ENCODE results near the gene ATP8B3.

The ATP8B3 gene

GRCh38 chr19:1757468-1758230 lies 54.4 kb downstream of the ATP8B3 start:
- no peaks in the 10 kb centered on the region for H3K36me3 ChIP-seq (replicated peaks)
- in situ Hi-C loops (cut with HindIII; ENCODE audit: low pct_ligation_motif_present, low sequenced_read_pairs): no loop called here
- no peak for DNase-seq
- no peak overlapping the region for H3K4me3 ChIP-seq (ENCODE audit: low read depth, low read length)
- H3K27ac ChIP-seq: no peak overlapping the region
- TF ChIP-seq, protein P1, sequence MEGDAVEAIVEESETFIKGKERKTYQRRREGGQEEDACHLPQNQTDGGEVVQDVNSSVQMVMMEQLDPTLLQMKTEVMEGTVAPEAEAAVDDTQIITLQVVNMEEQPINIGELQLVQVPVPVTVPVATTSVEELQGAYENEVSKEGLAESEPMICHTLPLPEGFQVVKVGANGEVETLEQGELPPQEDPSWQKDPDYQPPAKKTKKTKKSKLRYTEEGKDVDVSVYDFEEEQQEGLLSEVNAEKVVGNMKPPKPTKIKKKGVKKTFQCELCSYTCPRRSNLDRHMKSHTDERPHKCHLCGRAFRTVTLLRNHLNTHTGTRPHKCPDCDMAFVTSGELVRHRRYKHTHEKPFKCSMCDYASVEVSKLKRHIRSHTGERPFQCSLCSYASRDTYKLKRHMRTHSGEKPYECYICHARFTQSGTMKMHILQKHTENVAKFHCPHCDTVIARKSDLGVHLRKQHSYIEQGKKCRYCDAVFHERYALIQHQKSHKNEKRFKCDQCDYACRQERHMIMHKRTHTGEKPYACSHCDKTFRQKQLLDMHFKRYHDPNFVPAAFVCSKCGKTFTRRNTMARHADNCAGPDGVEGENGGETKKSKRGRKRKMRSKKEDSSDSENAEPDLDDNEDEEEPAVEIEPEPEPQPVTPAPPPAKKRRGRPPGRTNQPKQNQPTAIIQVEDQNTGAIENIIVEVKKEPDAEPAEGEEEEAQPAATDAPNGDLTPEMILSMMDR (IDR thresholded peaks at IDR 0.05; ENCODE audit: low read depth, low read length, missing control alignments): no peak
- peaks cover 81% of the 10 kb centered on the region for H3K27me3 ChIP-seq (replicated peaks)

DNA sequence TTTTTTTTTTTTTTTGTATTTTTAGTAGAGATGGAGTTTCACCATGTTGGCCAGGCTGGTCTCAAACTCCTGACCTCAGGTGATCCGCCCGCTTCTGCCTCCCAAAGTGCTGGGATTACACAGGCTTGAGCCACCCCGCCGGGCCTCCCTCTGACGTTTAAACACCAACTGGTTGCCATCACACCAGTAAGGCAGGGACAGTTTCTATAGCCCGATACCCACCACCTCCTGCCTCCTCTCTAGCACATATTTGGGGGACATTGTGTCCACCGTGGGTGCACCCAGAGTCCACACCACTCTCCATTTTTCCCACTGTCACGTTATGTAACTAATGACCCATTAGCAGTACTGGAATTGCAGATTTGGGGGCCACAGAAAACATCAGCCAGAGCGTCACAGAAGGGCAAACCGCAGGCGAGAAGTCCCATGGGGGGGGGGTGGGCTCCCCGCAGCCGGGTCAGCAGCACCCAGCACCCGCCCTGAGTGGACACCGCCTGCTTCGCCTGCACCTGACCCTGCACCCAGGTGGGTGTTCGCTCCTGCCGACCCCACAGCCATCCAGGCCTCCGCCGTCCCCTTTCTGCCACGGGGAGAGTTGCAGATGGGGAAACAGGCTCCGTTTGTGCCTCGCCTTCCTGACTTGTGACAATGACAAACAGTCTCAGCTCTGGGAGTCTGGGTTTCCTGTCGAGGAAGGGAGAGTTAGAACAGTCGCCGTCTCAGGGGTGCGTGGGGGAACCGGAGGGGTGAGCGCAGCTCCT lies 55.2 kb downstream of the ATP8B3 start:
- Histone ChIP-seq H3K27me3 (replicated peaks) (peaks cover 81% of the 10 kb centered on the region), H3K36me3 (replicated peaks) (no peaks in the 10 kb centered on the region), H3K4me3 (ENCODE audit: low read depth, low read length) (no peak overlapping the region), H3K27ac (no peak overlapping the region)
- in situ Hi-C loops (cut with HindIII; ENCODE audit: low pct_ligation_motif_present, low sequenced_read_pairs): no loop called here
- no peak for DNase-seq
- TF ChIP-seq, protein P1 (IDR thresholded peaks at IDR 0.05; ENCODE audit: low read depth, low read length, missing control alignments): no peak

DNA sequence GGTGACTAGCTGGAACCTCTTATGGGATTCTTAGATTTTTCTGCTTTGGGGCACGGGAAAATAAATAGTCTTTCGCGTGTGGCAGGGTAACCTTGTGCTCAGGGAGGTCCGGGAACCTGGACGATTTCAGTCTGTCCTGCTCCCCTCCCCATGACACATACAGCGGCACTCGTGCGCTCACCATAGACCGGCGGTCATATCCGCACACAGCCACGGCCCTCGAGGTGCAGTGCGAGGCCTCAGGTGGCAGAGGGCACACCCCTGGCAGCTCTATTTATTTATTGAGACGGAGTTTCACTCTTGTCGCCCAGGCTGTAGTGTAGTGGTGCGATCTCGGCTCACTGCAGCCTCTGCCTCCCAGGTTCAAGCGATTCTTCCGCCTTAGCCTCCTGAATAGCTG lies 55.8 kb downstream of the ATP8B3 start:
- Histone ChIP-seq H3K36me3 (replicated peaks) (no peaks in the 10 kb centered on the region), H3K27me3 (replicated peaks) (peaks cover 81% of the 10 kb centered on the region), H3K27ac (no peak overlapping the region), H3K4me3 (ENCODE audit: low read depth, low read length) (no peak overlapping the region)
- DNase-seq: no peak
- TF ChIP-seq, protein P1 (IDR thresholded peaks at IDR 0.05; ENCODE audit: low read depth, low read length, missing control alignments): no peak
- in situ Hi-C loops (cut with HindIII; ENCODE audit: low pct_ligation_motif_present, low sequenced_read_pairs): no loop called here

DNA sequence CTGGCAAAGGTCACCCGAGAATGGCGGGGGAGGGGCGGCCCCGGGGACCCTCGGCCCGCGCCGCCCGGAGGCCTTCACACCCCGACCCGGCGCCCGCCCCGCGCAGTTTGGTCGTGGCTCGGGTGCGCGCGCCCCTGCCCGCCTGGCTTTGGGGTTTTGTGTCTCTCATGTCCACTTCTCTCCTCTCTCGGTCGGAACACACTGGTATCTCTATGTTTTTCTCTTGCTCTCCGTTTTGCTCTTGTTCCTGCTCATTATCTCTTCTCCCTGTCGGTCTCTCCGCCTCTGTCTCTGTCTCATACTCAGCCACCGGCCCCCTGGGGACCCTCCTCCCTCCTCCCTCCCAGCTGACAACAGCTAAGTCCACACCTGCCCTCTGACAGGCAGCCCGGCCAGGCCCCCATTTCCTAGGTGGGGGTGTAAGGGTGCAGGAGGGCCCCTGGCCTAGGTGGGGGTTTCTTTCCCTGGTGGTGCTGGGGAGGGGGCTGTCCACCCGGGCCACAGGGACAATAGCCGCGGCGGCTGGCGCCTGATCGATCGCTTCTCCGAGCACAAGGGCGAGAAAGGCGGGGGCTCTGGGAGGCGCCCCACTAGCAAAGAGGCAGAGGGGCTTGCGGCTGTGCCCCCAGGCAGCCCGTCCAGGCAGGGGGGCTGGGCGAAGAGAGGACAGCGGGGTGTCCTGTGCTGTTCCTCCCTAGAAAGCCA lies 56.5 kb downstream of the ATP8B3 start:
- DNase-seq: no peak
- Histone ChIP-seq H3K36me3 (replicated peaks) (no peaks in the 10 kb centered on the region), H3K4me3 (ENCODE audit: low read depth, low read length) (no peak overlapping the region), H3K27ac (no peak overlapping the region), H3K27me3 (replicated peaks) (peaks cover 82% of the 10 kb centered on the region)
- in situ Hi-C loops (cut with HindIII; ENCODE audit: low pct_ligation_motif_present, low sequenced_read_pairs): no loop called here
- TF ChIP-seq, protein P1 (IDR thresholded peaks at IDR 0.05; ENCODE audit: low read depth, low read length, missing control alignments): no peak

GRCh38 chr19:1754636-1755466 lies 57.2 kb downstream of the ATP8B3 start:
- TF ChIP-seq, protein P1 (IDR thresholded peaks at IDR 0.05; ENCODE audit: low read depth, low read length, missing control alignments): no peak
- no peak overlapping the region for H3K27ac ChIP-seq
- DNase-seq: no peak
- in situ Hi-C loops (cut with HindIII; ENCODE audit: low pct_ligation_motif_present, low sequenced_read_pairs): no loop called here
- H3K27me3 ChIP-seq (replicated peaks): peaks cover 82% of the 10 kb centered on the region
- no peaks in the 10 kb centered on the region for H3K36me3 ChIP-seq (replicated peaks)
- H3K4me3 ChIP-seq (ENCODE audit: low read depth, low read length): no peak overlapping the region

Measured in brain microvascular endothelial cell (primary cell).